ENCODE results near the gene DNAJB4.

The DNAJB4 gene

DNA sequence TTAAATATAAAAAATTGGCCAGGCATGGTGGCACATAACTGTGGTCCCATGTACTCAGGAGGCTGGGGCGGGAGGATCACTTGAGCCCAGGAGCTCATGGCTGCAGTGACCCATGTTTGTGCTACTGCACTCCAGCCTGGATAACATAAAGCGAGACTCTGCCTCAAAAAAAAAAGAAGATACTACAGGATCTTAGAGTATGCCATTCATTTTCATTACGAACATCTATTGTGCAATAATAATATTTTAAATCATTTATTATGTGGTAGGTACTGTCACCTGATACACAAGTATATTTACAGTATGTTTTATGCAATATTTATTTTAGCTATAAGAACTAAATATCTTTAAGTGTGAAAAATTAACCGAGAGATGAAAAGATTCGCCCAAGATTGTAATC, 31.7 kb downstream of the DNAJB4 start:
- Histone ChIP-seq H3K9me3 (ENCODE audit: low read length) (no peaks in the 10 kb centered on the region), H4K20me1 (ENCODE audit: insufficient read depth, low read length) (no peaks in the 10 kb centered on the region), H3K36me3 (ENCODE audit: insufficient read depth, low read length) (no peaks in the 10 kb centered on the region), H3K27ac (ENCODE audit: low read depth, low read length, poor library complexity, severe bottlenecking) (no peak overlapping the region), H3K4me1 (ENCODE audit: insufficient read depth, low read length, severe bottlenecking) (no peaks in the 10 kb centered on the region), H3K4me3 (ENCODE audit: low read depth, low read length, poor library complexity, severe bottlenecking) (no peak overlapping the region), H3K4me2 (ENCODE audit: low read length) (no peak overlapping the region), H3K9ac (ENCODE audit: low read length) (no peak overlapping the region), H3F3A (ENCODE audit: insufficient read depth, low read length) (no peaks in the 10 kb centered on the region), H3K27me3 (ENCODE audit: insufficient read depth, low read length) (0 out of 2 replicates have a peak, but pooled peaks cover 4% of the 10 kb centered on the region), H3K79me2 (ENCODE audit: insufficient read depth, low read length) (no peaks in the 10 kb centered on the region), H2AFZ (ENCODE audit: low read length) (no peak overlapping the region), H3K9me2 (ENCODE audit: low read depth, low read length) (no peaks in the 10 kb centered on the region)
- TF ChIP-seq, protein P1, sequence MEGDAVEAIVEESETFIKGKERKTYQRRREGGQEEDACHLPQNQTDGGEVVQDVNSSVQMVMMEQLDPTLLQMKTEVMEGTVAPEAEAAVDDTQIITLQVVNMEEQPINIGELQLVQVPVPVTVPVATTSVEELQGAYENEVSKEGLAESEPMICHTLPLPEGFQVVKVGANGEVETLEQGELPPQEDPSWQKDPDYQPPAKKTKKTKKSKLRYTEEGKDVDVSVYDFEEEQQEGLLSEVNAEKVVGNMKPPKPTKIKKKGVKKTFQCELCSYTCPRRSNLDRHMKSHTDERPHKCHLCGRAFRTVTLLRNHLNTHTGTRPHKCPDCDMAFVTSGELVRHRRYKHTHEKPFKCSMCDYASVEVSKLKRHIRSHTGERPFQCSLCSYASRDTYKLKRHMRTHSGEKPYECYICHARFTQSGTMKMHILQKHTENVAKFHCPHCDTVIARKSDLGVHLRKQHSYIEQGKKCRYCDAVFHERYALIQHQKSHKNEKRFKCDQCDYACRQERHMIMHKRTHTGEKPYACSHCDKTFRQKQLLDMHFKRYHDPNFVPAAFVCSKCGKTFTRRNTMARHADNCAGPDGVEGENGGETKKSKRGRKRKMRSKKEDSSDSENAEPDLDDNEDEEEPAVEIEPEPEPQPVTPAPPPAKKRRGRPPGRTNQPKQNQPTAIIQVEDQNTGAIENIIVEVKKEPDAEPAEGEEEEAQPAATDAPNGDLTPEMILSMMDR (IDR thresholded peaks at IDR 0.05; ENCODE audit: low read length): no peak

DNA sequence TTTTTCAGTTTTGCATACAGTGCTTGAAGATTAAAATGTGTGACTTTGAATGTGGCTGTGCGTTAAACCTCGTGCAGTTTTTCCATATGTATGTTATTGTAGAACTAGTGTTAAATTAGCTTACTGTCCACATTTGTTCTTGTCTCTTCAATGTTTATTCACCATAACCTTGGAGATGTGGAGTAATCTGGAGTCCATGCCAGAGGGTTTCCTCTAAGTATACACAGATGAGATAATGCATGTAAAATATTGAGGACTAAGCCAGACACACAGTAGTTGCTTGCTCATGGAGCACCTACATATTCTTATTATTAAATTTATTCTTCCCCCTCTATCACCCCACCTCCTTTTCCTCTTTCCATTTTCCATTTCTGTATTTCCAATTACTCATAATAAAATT, 33.3 kb downstream of the DNAJB4 start:
- Histone ChIP-seq H3K27me3 (ENCODE audit: insufficient read depth, low read length) (0 out of 2 replicates have a peak, but pooled peaks cover 4% of the 10 kb centered on the region), H3K9me3 (ENCODE audit: low read length) (no peaks in the 10 kb centered on the region), H3K9me2 (ENCODE audit: low read depth, low read length) (no peaks in the 10 kb centered on the region), H3F3A (ENCODE audit: insufficient read depth, low read length) (no peaks in the 10 kb centered on the region), H3K36me3 (ENCODE audit: insufficient read depth, low read length) (no peaks in the 10 kb centered on the region), H3K79me2 (ENCODE audit: insufficient read depth, low read length) (no peaks in the 10 kb centered on the region), H3K9ac (ENCODE audit: low read length) (no peak overlapping the region), H3K4me1 (ENCODE audit: insufficient read depth, low read length, severe bottlenecking) (no peaks in the 10 kb centered on the region), H3K27ac (ENCODE audit: low read depth, low read length, poor library complexity, severe bottlenecking) (no peak overlapping the region), H4K20me1 (ENCODE audit: insufficient read depth, low read length) (no peaks in the 10 kb centered on the region), H3K4me2 (ENCODE audit: low read length) (no peak overlapping the region), H3K4me3 (ENCODE audit: low read depth, low read length, poor library complexity, severe bottlenecking) (no peak overlapping the region), H2AFZ (ENCODE audit: low read length) (no peak overlapping the region)
- TF ChIP-seq EZH2 (IDR thresholded peaks at IDR 0.05; ENCODE audit: borderline replicate concordance, low read length): no peak
- TF ChIP-seq, protein P1 (IDR thresholded peaks at IDR 0.05; ENCODE audit: low read length): no peak

DNA sequence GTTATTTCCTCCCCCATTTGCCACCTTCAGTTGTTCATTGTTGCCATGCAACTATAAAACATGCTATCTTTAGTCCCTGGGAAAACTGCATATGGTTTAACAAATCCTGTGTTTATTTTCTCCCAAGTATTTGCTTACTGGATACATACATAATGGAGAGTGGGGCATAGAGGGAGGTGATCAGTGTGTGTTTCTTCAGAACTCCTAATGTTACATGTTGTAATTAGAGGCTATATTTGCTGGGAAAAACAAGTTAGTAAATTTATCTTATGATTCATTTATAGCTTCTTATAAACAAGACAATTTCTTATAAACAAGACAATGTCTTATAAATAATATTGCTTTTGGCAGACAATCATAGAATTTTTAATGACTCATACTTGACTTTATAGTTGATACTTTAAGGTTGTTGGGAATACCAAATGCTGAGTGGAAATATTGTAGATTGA, 33.8 kb downstream of the DNAJB4 start:
- Histone ChIP-seq H3F3A (ENCODE audit: insufficient read depth, low read length) (no peaks in the 10 kb centered on the region), H3K4me3 (ENCODE audit: low read depth, low read length, poor library complexity, severe bottlenecking) (no peak overlapping the region), H4K20me1 (ENCODE audit: insufficient read depth, low read length) (no peaks in the 10 kb centered on the region), H3K27me3 (ENCODE audit: insufficient read depth, low read length) (0 out of 2 replicates have a peak, but pooled peaks cover 4% of the 10 kb centered on the region), H3K27ac (ENCODE audit: low read depth, low read length, poor library complexity, severe bottlenecking) (no peak overlapping the region), H3K9me3 (ENCODE audit: low read length) (no peaks in the 10 kb centered on the region), H3K9me2 (ENCODE audit: low read depth, low read length) (no peaks in the 10 kb centered on the region), H3K79me2 (ENCODE audit: insufficient read depth, low read length) (no peaks in the 10 kb centered on the region), H3K9ac (ENCODE audit: low read length) (no peak overlapping the region), H3K36me3 (ENCODE audit: insufficient read depth, low read length) (no peaks in the 10 kb centered on the region), H3K4me1 (ENCODE audit: insufficient read depth, low read length, severe bottlenecking) (no peaks in the 10 kb centered on the region), H2AFZ (ENCODE audit: low read length) (no peak overlapping the region), H3K4me2 (ENCODE audit: low read length) (no peak overlapping the region)
- TF ChIP-seq, protein P1 (IDR thresholded peaks at IDR 0.05; ENCODE audit: low read length): no peak
